Fibroblast of lung (primary cell): ENCODE data around the gene NR6A1. TPM values are rescaled to one million over a fixed set of nuclear protein-coding genes. Genes with fewer than 3 reads are reported as not detected.

Experiments
- DNase-seq, 2 donors: peaks; one replicate each; pipeline versions ENCODE4 v3.0.0 to v3.0.0-alpha.2; 2010; ENCODE audit warnings: low read depth in 2 of 2
- H2AFZ ChIP-seq: 2 replicates; pipeline ENCODE4 v1.5.1; 2012; ENCODE audit warnings: low read length, control low read depth, inconsistent platforms
- H3K27ac ChIP-seq: 2 replicates; pipeline ENCODE4 v1.5.1; 2011; ENCODE audit warnings: low read length, control low read depth; ENCODE audit not compliant: insufficient read depth
- H3K27me3 ChIP-seq: 2 replicates; pipeline ENCODE4 v1.5.1; 2011; ENCODE audit warnings: mild to moderate bottlenecking, low read length; ENCODE audit not compliant: control insufficient read depth, insufficient read depth
- H3K36me3 ChIP-seq: 2 replicates; pipeline ENCODE4 v1.5.1; 2011; ENCODE audit warnings: low read length; ENCODE audit not compliant: control insufficient read depth, insufficient read depth
- H3K4me1 ChIP-seq: 2 replicates; pipeline ENCODE4 v1.5.1; 2011; ENCODE audit warnings: low read length; ENCODE audit not compliant: control insufficient read depth, insufficient read depth; ENCODE audit errors: extremely low read depth
- H3K4me2 ChIP-seq: 2 replicates; pipeline ENCODE4 v1.5.1; 2011; ENCODE audit warnings: low read length, control low read depth; ENCODE audit not compliant: insufficient read depth; ENCODE audit errors: extremely low read depth
- H3K4me3 ChIP-seq, 4 experiments: fragments of 200-600 bp in 1 of 4; sonication (generic) in 1 of 4; replicated peaks in 1 of 4; 2 replicates each; pipeline ENCODE4 v1.5.1; 2011 to 2016; ENCODE audit warnings: low read length in 4 of 4, low read depth in 3 of 4, mild to moderate bottlenecking in 3 of 4, control low read depth in 2 of 4, inconsistent platforms in 1 of 4, mixed read lengths in 1 of 4; ENCODE audit not compliant: insufficient read depth in 1 of 4; ENCODE audit errors: control extremely low read depth in 1 of 4
- H3K79me2 ChIP-seq: 2 replicates; pipeline ENCODE4 v1.5.1; 2012; ENCODE audit warnings: mild to moderate bottlenecking, low read length, inconsistent platforms; ENCODE audit not compliant: control insufficient read depth, insufficient read depth
- H3K9ac ChIP-seq: 2 replicates; pipeline ENCODE4 v1.5.1; 2011; ENCODE audit warnings: mild to moderate bottlenecking, low read length, control low read depth; ENCODE audit not compliant: insufficient read depth
- H3K9me3 ChIP-seq: 2 replicates; pipeline ENCODE4 v1.5.1; 2012; ENCODE audit warnings: low read depth, low read length; ENCODE audit not compliant: control insufficient read depth, insufficient read depth
- H4K20me1 ChIP-seq: 2 replicates; pipeline ENCODE4 v1.5.1; 2011; ENCODE audit warnings: low read length; ENCODE audit not compliant: control insufficient read depth, insufficient read depth; ENCODE audit errors: extremely low read depth
- CTCF ChIP-seq, 2 donors: IDR thresholded peaks in 1 of 2; conservative IDR thresholded peaks in 1 of 2; 1 replicate in 1 of 2; 2 replicates in 1 of 2; pipeline ENCODE4 v1.5.1; 2011 to 2012; ENCODE audit warnings: low read length in 2 of 2, control low read depth in 1 of 2, inconsistent platforms in 1 of 2, low read depth in 1 of 2, mild to moderate bottlenecking in 1 of 2
- EZH2 ChIP-seq: IDR thresholded peaks from 2 replicates; pipeline ENCODE4 v1.5.1; 2012; ENCODE audit warnings: low read length, control low read depth, mild to moderate bottlenecking; ENCODE audit errors: missing control alignments
- polyA plus RNA-seq, 2 donors: library from polyadenylated mRNA; depleted of rRNA in 1 of 2; stranded (reverse) in 1 of 2; unstranded in 1 of 2; fragments of >200 nt; gene quantifications; 2 replicates each; pipeline ENCODE4 v1.2.1, GENCODE V29; 2011 to 2012; ENCODE audit warnings: missing spikeins in 1 of 2
- total RNA-seq: library from RNA; depleted of rRNA; stranded (reverse); fragments of >200 nt; gene quantifications from 2 replicates; pipeline ENCODE4 v1.2.1, GENCODE V29; 2014

NR6A1 gene
- total and polyA plus RNA-seq, 2 donors (not counting 1 experiment from before 2014, with no cell fraction given) = 0.07 to 0.50 TPM

- TF ChIP-seq EZH2 = no peak
- TF ChIP-seq CTCF (conservative IDR thresholded peaks at IDR 0.05 in 1 of 2, IDR thresholded peaks at IDR 0.05 in 1 of 2; ENCODE audit: low read depth in 1 of 2, low read length in 2 of 2) = no peak
- H3K4me1 ChIP-seq = no peaks in the 10 kb centered on the region
- no peak overlapping the region for H3K27ac ChIP-seq
- H3K4me2 ChIP-seq = no peak overlapping the region
- no peaks in the 10 kb centered on the region for H3K36me3 ChIP-seq
- H4K20me1 ChIP-seq = no peaks in the 10 kb centered on the region
- H3K4me3 ChIP-seq = no peak overlapping the region
- H3K9me3 ChIP-seq = no peaks in the 10 kb centered on the region
- DNase-seq = peak; percentile 59 to 61
- H3K27me3 ChIP-seq = peaks cover 5% of the 10 kb centered on the region
- no peaks in the 10 kb centered on the region for H3K79me2 ChIP-seq
- H3K9ac ChIP-seq = no peak overlapping the region
- H2AFZ ChIP-seq = no peak overlapping the region
Observed at GRCh38 chr9:124800306-124801259, 29.5 kb upstream of the NR6A1 start.

- no peak overlapping the region for H3K4me2 ChIP-seq
- no peak overlapping the region for H3K4me3 ChIP-seq
- no peaks in the 10 kb centered on the region for H3K4me1 ChIP-seq
- no peaks in the 10 kb centered on the region for H3K9me3 ChIP-seq
- DNase-seq = no peak
- no peak overlapping the region for H2AFZ ChIP-seq
- H4K20me1 ChIP-seq = no peaks in the 10 kb centered on the region
- no peak for TF ChIP-seq EZH2
- TF ChIP-seq CTCF (conservative IDR thresholded peaks at IDR 0.05 in 1 of 2, IDR thresholded peaks at IDR 0.05 in 1 of 2; ENCODE audit: low read depth in 1 of 2, low read length in 2 of 2) = no peak
- H3K36me3 ChIP-seq = no peaks in the 10 kb centered on the region
- peaks cover 5% of the 10 kb centered on the region for H3K27me3 ChIP-seq
- no peak overlapping the region for H3K9ac ChIP-seq
- no peaks in the 10 kb centered on the region for H3K79me2 ChIP-seq
- no peak overlapping the region for H3K27ac ChIP-seq
Observed at GRCh38 chr9:124799274-124800006, 28.3 kb upstream of the NR6A1 start.
